Endometrial microvascular endothelial cells (primary cell): ENCODE data around the gene GADD45B. TPM values are rescaled to one million over a fixed set of nuclear protein-coding genes. Genes with fewer than 3 reads are reported as not detected.

ENCODE experiments used
- total RNA-seq: library from RNA; depleted of rRNA; stranded (reverse); fragments of >200 nt; gene quantifications from one replicate; pipeline ENCODE4 v1.2.3, GENCODE V29; 2015; ENCODE audit errors: inconsistent ontology term

Gene GADD45B
- total RNA-seq, 1 donor from 2014 or later = 45.3 TPM

Other genes with a start within 250 kb of the GADD45B start
- gene PLEKHJ1, start 239.8 kb upstream of the GADD45B start, total RNA-seq = 118 TPM
- gene SF3A2, start 239.3 kb upstream of the GADD45B start, total RNA-seq = 51.0 TPM
- gene AMH, start 226.8 kb upstream of the GADD45B start, total RNA-seq = 0.19 TPM
- not detected for gene JSRP1, start 219.7 kb upstream of the GADD45B start, total RNA-seq
- gene PEAK3, start 194.0 kb upstream of the GADD45B start, total RNA-seq = not detected
- gene LINGO3, start 168.0 kb upstream of the GADD45B start, total RNA-seq = not detected
- 132 TPM for gene LSM7, start 147.5 kb upstream of the GADD45B start, total RNA-seq
- gene SPPL2B, start 147.4 kb upstream of the GADD45B start, total RNA-seq = 53.6 TPM
- not detected for gene TMPRSS9, start 115.9 kb upstream of the GADD45B start, total RNA-seq
- 65.0 TPM for gene TIMM13, start 48.5 kb upstream of the GADD45B start, total RNA-seq
- gene LMNB2, start 19.2 kb upstream of the GADD45B start, total RNA-seq = 185 TPM
- gene GNG7, start 226.6 kb downstream of the GADD45B start, total RNA-seq = not detected
- gene DIRAS1, start 245.2 kb downstream of the GADD45B start, total RNA-seq = not detected